HCT116 (cell line): ENCODE results near the gene NECAP2. TPM values are rescaled to one million over a fixed set of nuclear protein-coding genes. Genes with fewer than 3 reads are reported as not detected.

Source experiments
- ATAC-seq: fragments of 200-7000 bp; cut with Tn5 transposase; 2 replicates; pipeline ENCODE4 v1.9.1; 2020; ENCODE audit warnings: mild to moderate bottlenecking, moderate library complexity
- BruUV-seq: library from RNA; stranded (reverse); fragments of 400-500 nt; replicated peaks from 2 replicates; lab custom pipeline; 2021; lab: Mats Ljungman, UMichigan
- CTCF ChIA-PET: fragments of 300-600 bp; sonication (Branson Sonifier 250); formaldehyde crosslinking; loops from one replicate; lab custom pipeline; 2021; ENCODE audit warnings: antibody characterized with exemption; lab: Charles Lee
- POLR2A ChIA-PET: fragments of 300-600, 350-600 bp; sonication (Branson Sonifier 250); formaldehyde crosslinking; loops from one replicate; lab custom pipeline; 2021; ENCODE audit warnings: antibody characterized with exemption; lab: Charles Lee
- RAD21 ChIA-PET, 2 experiments: fragments of 300-600 bp; sonication (Branson Sonifier 250); formaldehyde crosslinking; loops; one replicate each; lab custom pipeline; 2023; ENCODE audit warnings: low total read pairs in 2 of 2; ENCODE audit not compliant: uncharacterized antibody in 2 of 2, unreplicated experiment in 2 of 2, low non-redundant PET in 1 of 2; lab: Charles Lee
- DNase-seq: peaks from one replicate; pipeline ENCODE4 v3.0.0-alpha.2; 2010; ENCODE audit warnings: low read depth, low spot score
- H2AFZ ChIP-seq: fragments of 200-600 bp; shearing (Covaris generic), sonication (generic); 2 replicates; pipeline ENCODE4 v1.6.1; 2017; ENCODE audit warnings: low read depth, mixed run types, mixed read lengths, antibody characterized with exemption, low read length; ENCODE audit not compliant: poor library complexity, severe bottlenecking
- H3K27ac ChIP-seq: 2 replicates; pipeline ENCODE4 v1.5.1; 2012; ENCODE audit warnings: low read depth, low read length
- H3K27me3 ChIP-seq: fragments of 200-600 bp; sonication (generic); 2 replicates; pipeline ENCODE4 v1.6.1; 2016; ENCODE audit warnings: mixed run types, low read length, mixed read lengths; ENCODE audit not compliant: insufficient read depth
- H3K36me3 ChIP-seq, 2 experiments: fragments of 200-500 bp in 1 of 2; fragments of 200-600 bp in 1 of 2; sonication (Bioruptor generic) in 1 of 2; sonication (generic) in 1 of 2; 2 replicates each; pipeline versions ENCODE4 v1.5.1 to v1.6.1; 2014 to 2016; ENCODE audit warnings: low read length in 2 of 2, inconsistent platforms in 1 of 2, mixed read lengths in 1 of 2, mixed run types in 1 of 2; ENCODE audit not compliant: insufficient read depth in 2 of 2, control insufficient read depth in 1 of 2
- H3K4me1 ChIP-seq, 2 experiments: fragments of 200-600 bp in 1 of 2; sonication (generic) in 1 of 2; 2 replicates each; pipeline versions ENCODE4 v1.5.1 to v1.6.1; 2012 to 2017; ENCODE audit warnings: low read length in 2 of 2, inconsistent platforms in 1 of 2, mild to moderate bottlenecking in 1 of 2, mixed read lengths in 1 of 2, mixed run types in 1 of 2, moderate library complexity in 1 of 2; ENCODE audit not compliant: insufficient read depth in 2 of 2, control insufficient read depth in 1 of 2
- H3K4me2 ChIP-seq: fragments of 200-600 bp; sonication (generic); 2 replicates; pipeline ENCODE4 v1.6.1; 2017; ENCODE audit warnings: mixed run types, low read length, mixed read lengths
- H3K4me3 ChIP-seq, 2 experiments: fragments of 200-600 bp in 1 of 2; sonication (generic) in 1 of 2; replicated peaks in 1 of 2; 2 replicates each; pipeline ENCODE4 v1.5.1; 2011 to 2016; ENCODE audit warnings: low read length in 2 of 2, control low read depth in 1 of 2, low read depth in 1 of 2, mild to moderate bottlenecking in 1 of 2, mixed read lengths in 1 of 2, mixed run types in 1 of 2
- H3K79me2 ChIP-seq: fragments of 200-600 bp; sonication (generic); 2 replicates; pipeline ENCODE4 v1.6.1; 2017; ENCODE audit warnings: mild to moderate bottlenecking, mixed run types, low read length, moderate library complexity, mixed read lengths; ENCODE audit not compliant: insufficient read depth
- H3K9ac ChIP-seq: fragments of 200-600 bp; sonication (generic); 2 replicates; pipeline ENCODE4 v1.6.1; 2016; ENCODE audit warnings: low read length, mixed read lengths
- H3K9me2 ChIP-seq: fragments of 200-600 bp; sonication (generic), shearing (Covaris generic); 2 replicates; pipeline ENCODE4 v1.6.1; 2017; ENCODE audit warnings: mixed run types, mild to moderate bottlenecking, moderate library complexity; ENCODE audit not compliant: insufficient read depth
- H3K9me3 ChIP-seq, 2 experiments: fragments of 200-500 bp in 1 of 2; fragments of 200-600 bp in 1 of 2; sonication (Bioruptor generic) in 1 of 2; sonication (generic) in 1 of 2; 2 replicates each; pipeline ENCODE4 v1.6.1; 2014 to 2017; ENCODE audit warnings: low read length in 2 of 2, mixed read lengths in 2 of 2, inconsistent platforms in 1 of 2, low read depth in 1 of 2, mild to moderate bottlenecking in 1 of 2, mixed run types in 1 of 2, moderate library complexity in 1 of 2; ENCODE audit not compliant: control insufficient read depth in 1 of 2, insufficient read depth in 1 of 2
- H4K20me1 ChIP-seq: fragments of 200-600 bp; sonication (generic), shearing (Covaris generic); 2 replicates; pipeline ENCODE4 v1.6.1; 2017; ENCODE audit warnings: mixed run types, mild to moderate bottlenecking, moderate library complexity; ENCODE audit not compliant: insufficient read depth
- ATF3 ChIP-seq: IDR thresholded peaks from 2 replicates; pipeline ENCODE4 v1.6.1; 2012
- CTCF ChIP-seq, 3 experiments: fragments of 200-600 bp in 1 of 3; sonication (generic) in 1 of 3; IDR thresholded peaks in 2 of 3; conservative IDR thresholded peaks in 1 of 3; 2 replicates each; pipeline ENCODE4 v1.5.1; 2012 to 2017; ENCODE audit warnings: low read depth in 2 of 3, low read length in 2 of 3, antibody characterized with exemption in 1 of 3, borderline replicate concordance in 1 of 3, control low read depth in 1 of 3, mild to moderate bottlenecking in 1 of 3, mixed read lengths in 1 of 3, mixed run types in 1 of 3, moderate library complexity in 1 of 3; ENCODE audit not compliant: insufficient read depth in 1 of 3
- EZH2 ChIP-seq: fragments of 200-600 bp; sonication (generic); IDR thresholded peaks from 2 replicates; pipeline ENCODE4 v1.6.1; 2017; ENCODE audit warnings: antibody characterized with exemption, mixed run types
- FOSL1 ChIP-seq: IDR thresholded peaks from 2 replicates; pipeline ENCODE4 v1.6.1; 2012; ENCODE audit warnings: low read depth
- POLR2A ChIP-seq: IDR thresholded peaks from 2 replicates; pipeline ENCODE4 v1.7.0; 2011; ENCODE audit warnings: borderline replicate concordance; ENCODE audit not compliant: insufficient read depth, insufficient read length; ENCODE audit errors: extremely low read depth
- SP1 ChIP-seq: IDR thresholded peaks from 2 replicates; pipeline ENCODE4 v1.6.1; 2012; ENCODE audit warnings: low read depth
- TCF7L2 ChIP-seq: IDR thresholded peaks from 2 replicates; pipeline ENCODE4 v1.7.0; 2011; ENCODE audit warnings: borderline replicate concordance, inconsistent platforms; ENCODE audit not compliant: insufficient read depth, insufficient read length; ENCODE audit errors: extremely low read depth
- ZBTB33 ChIP-seq: IDR thresholded peaks from 2 replicates; pipeline ENCODE4 v1.6.1; 2011; ENCODE audit warnings: mild to moderate bottlenecking, low read length, moderate library complexity; ENCODE audit not compliant: insufficient replicate concordance; ENCODE audit errors: extremely low read depth
- ZNF274 ChIP-seq: fragments of 200-500 bp; sonication (Bioruptor generic); IDR thresholded peaks from 2 replicates; pipeline ENCODE4 v1.6.1; 2014; ENCODE audit warnings: mild to moderate bottlenecking, low read depth, low read length, inconsistent platforms
- intact Hi-C: fragments of 100-400 bp; cut with micrococcal nuclease; formaldehyde crosslinking; loops from 2 replicates; pipeline ENCODE4 v1.10.0; 2022
- total RNA-seq: library from RNA; stranded (reverse); gene quantifications from one replicate; pipeline ENCODE4 v1.2.1, GENCODE V29; 2021; ENCODE audit not compliant: unreplicated experiment

Gene NECAP2
- total RNA-seq, 1 experiment from 2014 or later, result 35.5 TPM

GRCh38 chr1:16462773-16463330 is 22.3 kb downstream of the NECAP2 start:
- Histone ChIP-seq H3K27ac (no peak overlapping the region), H3K79me2 (no peaks in the 10 kb centered on the region), H3K36me3 (peaks cover 18 to 28% of the 10 kb centered on the region in 2 experiments; a peak in 3 of 4 replicates), H3K4me1 (no peaks in the 10 kb centered on the region), H3K4me3 (no peak overlapping the region), H2AFZ (no peak overlapping the region), H3K9me3 (no peaks in the 10 kb centered on the region), H3K4me2 (no peak overlapping the region), H4K20me1 (no peaks in the 10 kb centered on the region), H3K9me2 (no peaks in the 10 kb centered on the region), H3K9ac (no peak overlapping the region), H3K27me3 (no peaks in the 10 kb centered on the region)
- POLR2A ChIA-PET, result no interaction called here
- TF ChIP-seq ATF3 (no peak), POLR2A (no peak)
- CTCF ChIA-PET, result no interaction called here
- ATAC-seq (no peak), DNase-seq (no peak)
- RAD21 ChIA-PET, result no interaction called here
- intact Hi-C loops, result no loop called here
- BruUV-seq, result no TSS peak

- no peak overlapping the region for H2AFZ ChIP-seq
- ChIA-PET RAD21 (no interaction called here), CTCF (no interaction called here), POLR2A (no interaction called here)
- DNase-seq (no peak), ATAC-seq (no peak)
- H4K20me1 ChIP-seq, result no peaks in the 10 kb centered on the region
- no peaks in the 10 kb centered on the region for H3K9me2 ChIP-seq
- no peak overlapping the region for H3K27ac ChIP-seq
- no peak overlapping the region for H3K4me2 ChIP-seq
- no peak overlapping the region for H3K9ac ChIP-seq
- H3K79me2 ChIP-seq, result no peaks in the 10 kb centered on the region
- no peak for TF ChIP-seq ZBTB33
- TF ChIP-seq CTCF (IDR thresholded peaks at IDR 0.05 in 2 of 3, conservative IDR thresholded peaks at IDR 0.05 in 1 of 3; ENCODE audit: borderline replicate concordance in 1 of 3, insufficient read depth in 1 of 3, low read depth in 2 of 3, low read length in 2 of 3), result no peak
- TF ChIP-seq TCF7L2, result no peak
- TF ChIP-seq FOSL1, result no peak
- no peak for TF ChIP-seq SP1
- TF ChIP-seq ZNF274, result no peak
- TF ChIP-seq EZH2, result no peak
- H3K4me3 ChIP-seq, result no peak overlapping the region
- no TSS peak for BruUV-seq
- H3K9me3 ChIP-seq, result no peaks in the 10 kb centered on the region
- H3K27me3 ChIP-seq, result no peaks in the 10 kb centered on the region
- intact Hi-C loops, result no loop called here
- no peaks in the 10 kb centered on the region for H3K4me1 ChIP-seq
- H3K36me3 ChIP-seq, result peaks cover 6 to 9% of the 10 kb centered on the region in 2 experiments; a peak in 2 of 4 replicates
These were observed 24.5 kb downstream of the NECAP2 start for GRCh38 chr1:16464917-16465625.
